ENCODE data around the gene NFAM1.
A peak's percentile ranks its signal among the peaks of the same experiment; 100 is the strongest.

NFAM1 gene

DNA sequence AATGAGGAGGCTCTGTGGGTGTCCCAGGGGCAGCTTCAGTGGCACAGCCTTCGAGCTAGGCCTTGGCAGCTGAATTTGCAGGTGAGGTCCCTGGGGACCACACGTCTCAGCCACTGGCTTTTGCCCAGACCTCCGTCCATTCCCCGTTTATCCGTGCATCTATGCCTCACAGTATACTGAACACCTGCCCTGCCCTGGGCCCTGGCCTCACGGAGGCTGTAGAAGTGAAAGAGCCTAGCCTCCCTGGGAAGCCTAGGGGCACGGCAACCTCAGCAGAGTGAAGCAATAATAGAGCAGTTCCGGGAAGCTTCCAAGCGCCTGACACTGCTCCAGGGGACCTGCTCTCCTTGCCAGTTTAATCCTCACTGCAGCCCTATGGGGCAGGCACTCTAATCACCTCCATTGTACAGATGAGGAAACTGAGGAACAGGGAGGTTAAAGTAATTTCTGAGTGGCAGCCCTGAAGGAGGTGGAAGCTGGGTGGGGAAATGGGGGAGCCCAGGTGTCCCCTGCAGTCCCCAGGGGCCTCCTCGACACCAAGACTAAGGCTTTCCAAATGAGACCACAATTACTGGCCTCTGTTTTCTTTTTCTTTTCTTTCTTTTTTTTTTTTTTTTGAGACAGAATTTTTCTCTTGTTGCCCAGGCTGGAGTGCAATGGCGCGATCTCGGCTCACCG, 2.7 kb upstream of the NFAM1 start:
- Mint-ChIP-seq H3K27me3 (peaks cover 8 to 50% of the 10 kb centered on the region in 2 donors), H3K9me3 (no peaks in the 10 kb centered on the region), H3K27ac (no peak overlapping the region), H3K4me1 (ENCODE audit: low read depth in 2 of 2) (peaks cover 0 to 10% of the 10 kb centered on the region in 2 donors), H3K4me3 (no peak overlapping the region), H3K36me3 (ENCODE audit: insufficient read depth) (no peaks in the 10 kb centered on the region)
- DNase-seq: no peak
- ATAC-seq (replicated peaks): no peak

DNA sequence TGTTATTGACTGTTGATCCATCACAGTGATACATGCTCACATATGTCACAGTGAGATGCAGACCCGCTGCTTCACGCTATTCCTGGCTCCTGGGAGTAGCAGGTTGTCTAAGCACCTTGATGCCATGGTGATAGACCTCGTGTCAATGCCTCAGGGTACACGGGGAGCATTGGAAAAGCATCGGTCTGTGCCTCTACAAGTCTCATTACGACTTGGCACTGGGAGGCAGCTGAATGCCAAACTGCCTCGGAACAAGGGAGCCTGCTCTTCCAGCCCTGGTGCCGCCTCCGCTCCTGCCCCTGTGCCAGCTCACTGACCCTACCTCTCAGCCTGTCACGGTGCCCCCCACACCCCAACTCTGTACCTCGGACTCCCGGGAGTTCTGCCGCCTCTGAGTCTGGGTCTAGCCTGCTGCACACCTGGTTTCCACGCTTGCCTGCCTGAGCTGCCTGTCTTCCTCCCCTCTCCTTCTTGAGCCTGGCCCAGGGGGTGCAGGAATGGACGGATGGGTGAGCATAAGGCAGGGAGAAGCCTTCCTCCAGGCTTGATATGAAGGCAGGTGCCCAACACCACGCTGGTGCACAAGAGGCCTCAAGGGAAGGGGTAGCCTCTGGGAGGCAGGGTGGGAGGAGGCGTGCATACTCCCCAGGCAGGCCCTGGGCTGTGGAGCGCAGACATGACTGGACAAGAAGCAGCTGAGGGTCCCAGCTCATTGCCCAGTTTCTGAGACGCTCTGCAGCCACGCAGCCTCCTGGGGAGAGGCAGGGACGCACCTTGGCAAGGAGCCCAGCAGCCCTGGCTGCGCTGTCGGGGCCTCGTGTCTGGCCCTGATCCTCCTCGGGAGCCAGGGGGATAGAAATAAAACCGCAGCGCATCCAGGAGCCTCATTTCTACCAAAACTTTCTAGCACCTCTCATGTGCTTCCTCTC, 1.8 kb upstream of the NFAM1 start:
- H3K4me1 Mint-ChIP-seq (ENCODE audit: low read depth in 2 of 2): peaks cover 0 to 10% of the 10 kb centered on the region in 2 donors
- peaks cover 8 to 59% of the 10 kb centered on the region in 2 donors for H3K27me3 Mint-ChIP-seq
- no peaks in the 10 kb centered on the region for H3K9me3 Mint-ChIP-seq
- DNase-seq: no peak
- H3K4me3 Mint-ChIP-seq: no peak overlapping the region
- peaks cover 2% of the 10 kb centered on the region for H3K36me3 Mint-ChIP-seq (ENCODE audit: insufficient read depth)
- ATAC-seq (replicated peaks): no peak
- H3K27ac Mint-ChIP-seq: no peak overlapping the region

DNA sequence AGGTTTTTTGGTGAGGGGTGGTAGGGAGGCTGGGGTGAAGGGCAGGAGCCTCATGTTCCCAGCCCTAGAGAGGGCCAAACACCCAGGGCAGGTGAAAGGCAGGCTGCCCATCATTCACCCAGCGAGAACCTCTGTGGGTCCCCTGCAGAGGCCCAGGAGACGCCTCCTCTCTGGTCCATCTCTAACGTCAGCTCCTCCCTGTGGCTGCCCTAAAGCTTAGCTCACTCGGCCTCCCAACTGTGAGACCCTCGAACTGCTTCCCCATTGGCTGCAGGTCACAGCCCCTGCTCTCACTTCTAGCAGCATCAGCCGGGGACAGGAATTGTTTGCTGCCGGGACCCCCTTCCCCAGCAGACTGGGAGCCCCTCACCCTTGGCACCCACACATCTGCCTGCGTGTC, 615 bp upstream of the NFAM1 start:
- peaks cover 2% of the 10 kb centered on the region for H3K36me3 Mint-ChIP-seq (ENCODE audit: insufficient read depth)
- DNase-seq: no peak
- peaks cover 0 to 8% of the 10 kb centered on the region in 2 donors for H3K4me1 Mint-ChIP-seq (ENCODE audit: low read depth in 2 of 2)
- H3K27me3 Mint-ChIP-seq: peaks cover 8 to 68% of the 10 kb centered on the region in 2 donors
- no peak overlapping the region for H3K4me3 Mint-ChIP-seq
- H3K27ac Mint-ChIP-seq: peak overlapping the region in 1 of 2 donors; percentile 15
- no peaks in the 10 kb centered on the region for H3K9me3 Mint-ChIP-seq
- ATAC-seq (replicated peaks): no peak

DNA sequence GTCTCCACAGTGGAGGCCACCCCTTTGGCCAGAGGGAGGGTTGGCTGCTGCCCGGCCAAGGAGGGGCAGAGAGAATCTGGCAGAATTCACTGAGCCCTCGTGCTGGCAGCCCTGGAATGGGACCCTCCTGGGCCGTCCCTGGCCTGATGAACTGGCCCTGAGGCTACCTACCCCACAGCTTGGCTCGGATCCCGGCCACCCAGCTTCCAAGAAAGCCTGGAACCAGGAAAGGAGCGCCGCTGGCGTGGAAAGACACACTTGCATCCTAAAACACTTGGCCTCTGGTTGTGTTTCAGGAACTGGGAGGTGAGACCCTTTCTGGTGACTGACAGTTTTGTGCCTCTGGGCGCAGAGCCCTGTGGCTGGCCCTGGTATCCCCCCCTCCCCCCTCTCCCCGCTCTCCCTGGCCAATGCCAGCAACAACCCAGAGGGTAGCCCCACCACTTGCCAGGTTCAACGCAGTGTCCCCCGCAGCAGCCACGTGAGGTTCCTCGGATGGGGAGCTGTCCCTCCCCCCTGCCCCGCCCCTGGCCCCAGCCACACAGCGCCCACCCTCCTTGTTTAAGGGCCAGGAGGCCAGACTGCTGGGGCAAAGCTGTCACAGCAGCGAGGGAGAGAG, 693 bp downstream of the NFAM1 start:
- Mint-ChIP-seq H3K27me3 (peaks cover 19 to 78% of the 10 kb centered on the region in 2 donors), H3K9me3 (no peaks in the 10 kb centered on the region), H3K36me3 (ENCODE audit: insufficient read depth) (peaks cover 2% of the 10 kb centered on the region), H3K27ac (no peak overlapping the region), H3K4me1 (ENCODE audit: low read depth in 2 of 2) (peaks cover 0 to 3% of the 10 kb centered on the region in 2 donors), H3K4me3 (no peak overlapping the region)
- ATAC-seq (replicated peaks) (no peak), DNase-seq (no peak)

DNA sequence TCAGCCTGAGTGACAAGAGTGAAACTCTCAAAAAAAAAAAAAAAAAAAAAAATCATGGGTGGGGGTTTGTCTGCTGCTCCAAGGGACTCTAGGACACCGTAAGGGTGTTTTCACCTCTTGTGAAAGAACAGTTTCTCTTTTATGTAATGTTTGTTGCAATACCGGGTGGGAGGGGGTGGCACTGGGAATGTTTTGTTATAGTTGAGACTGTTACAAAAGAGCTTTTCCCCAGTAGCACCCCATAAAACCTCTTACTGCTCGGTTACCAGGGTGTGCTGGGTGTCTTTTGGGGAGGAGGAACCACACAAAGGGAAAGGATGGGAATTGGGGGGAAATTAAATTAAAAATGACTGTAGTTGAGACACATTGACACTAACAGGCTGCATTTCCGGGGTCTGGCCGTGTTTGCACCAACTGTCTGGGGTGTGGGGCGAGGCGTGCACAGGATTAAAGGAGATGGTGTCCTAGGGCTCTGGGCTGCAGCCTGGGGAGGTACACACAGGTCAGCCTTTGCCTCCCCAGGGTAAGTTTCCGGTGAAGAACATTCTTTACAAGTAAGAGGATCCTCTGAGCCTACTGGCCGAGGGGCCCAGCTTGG, 1.6 kb downstream of the NFAM1 start:
- H3K9me3 Mint-ChIP-seq: no peaks in the 10 kb centered on the region
- H3K4me3 Mint-ChIP-seq: no peak overlapping the region
- no peak overlapping the region for H3K27ac Mint-ChIP-seq
- peaks cover 0 to 3% of the 10 kb centered on the region in 2 donors for H3K4me1 Mint-ChIP-seq (ENCODE audit: low read depth in 2 of 2)
- H3K27me3 Mint-ChIP-seq: peaks cover 19 to 82% of the 10 kb centered on the region in 2 donors
- DNase-seq (no peak), ATAC-seq (replicated peaks) (no peak)
- peaks cover 2% of the 10 kb centered on the region for H3K36me3 Mint-ChIP-seq (ENCODE audit: insufficient read depth)

DNA sequence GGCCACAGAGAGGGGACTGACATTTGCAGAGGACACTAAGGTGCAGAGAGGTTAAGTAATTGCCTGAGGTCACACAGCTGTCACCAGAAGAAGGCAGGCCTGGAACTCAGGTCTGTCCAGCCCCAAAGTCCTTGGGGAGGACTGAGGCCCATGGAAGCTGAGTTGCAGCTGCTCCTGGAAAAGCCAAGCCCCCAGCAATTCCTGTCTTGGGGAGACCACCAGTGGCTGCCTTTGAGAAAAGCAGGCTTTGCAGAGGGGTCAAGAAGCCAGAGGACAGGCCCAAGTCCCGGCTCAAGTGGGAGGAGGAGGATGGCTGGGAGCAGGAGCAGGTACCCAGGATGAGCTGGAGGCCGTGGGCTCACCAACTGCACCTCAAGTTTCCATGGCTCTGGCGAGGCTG, 3.4 kb downstream of the NFAM1 start:
- Mint-ChIP-seq H3K27ac (no peak overlapping the region), H3K4me1 (ENCODE audit: low read depth in 2 of 2) (peaks cover 0 to 3% of the 10 kb centered on the region in 2 donors), H3K9me3 (no peaks in the 10 kb centered on the region), H3K27me3 (peaks cover 26 to 85% of the 10 kb centered on the region in 2 donors), H3K36me3 (ENCODE audit: insufficient read depth) (peaks cover 2% of the 10 kb centered on the region), H3K4me3 (no peak overlapping the region)
- DNase-seq: no peak
- ATAC-seq (replicated peaks): no peak

DNA sequence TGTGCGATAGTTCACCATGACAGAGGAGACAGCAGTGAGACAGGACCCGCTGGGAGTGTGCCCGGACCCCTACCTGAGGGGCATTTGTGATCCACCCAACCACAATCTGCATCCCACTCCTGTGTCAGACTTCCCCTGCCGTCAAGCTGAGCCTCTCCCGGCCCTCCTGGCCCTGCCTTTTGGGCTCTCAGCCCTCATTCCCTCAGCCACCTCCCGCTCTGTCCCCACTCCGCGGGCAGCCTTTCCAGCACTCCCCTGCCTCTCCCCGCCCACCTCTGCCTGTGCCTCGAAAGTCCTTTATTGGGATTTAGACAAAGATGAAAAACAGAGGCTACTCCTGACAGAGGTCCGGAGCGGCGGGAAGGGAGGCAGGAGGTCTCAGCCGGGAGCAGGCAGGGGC, 4.2 kb downstream of the NFAM1 start:
- Mint-ChIP-seq H3K36me3 (ENCODE audit: insufficient read depth) (peaks cover 2% of the 10 kb centered on the region), H3K27ac (no peak overlapping the region), H3K27me3 (peaks cover 26 to 77% of the 10 kb centered on the region in 2 donors), H3K9me3 (no peaks in the 10 kb centered on the region), H3K4me3 (no peak overlapping the region), H3K4me1 (ENCODE audit: low read depth in 2 of 2) (peaks cover 0 to 3% of the 10 kb centered on the region in 2 donors)
- ATAC-seq (replicated peaks) (no peak), DNase-seq (no peak)

DNA sequence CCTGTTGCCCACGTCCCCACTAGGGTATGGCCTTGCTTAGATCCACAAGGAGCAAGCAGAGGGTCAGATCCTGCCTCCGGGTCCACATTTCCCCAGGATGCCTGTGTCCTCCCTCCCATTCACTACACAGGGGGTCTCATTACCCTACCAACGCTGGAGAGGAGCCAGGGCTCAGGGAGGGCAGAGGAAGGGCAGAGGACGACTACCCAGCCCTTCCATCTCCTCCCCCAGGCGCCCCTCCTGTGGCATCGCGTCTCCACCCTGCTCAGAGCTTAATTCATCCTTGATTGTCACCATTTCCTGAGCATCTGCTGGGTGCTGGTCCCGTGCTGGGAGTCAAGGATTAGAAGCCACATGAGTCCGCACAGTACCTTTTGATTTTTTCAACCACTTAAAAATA, 5.0 kb downstream of the NFAM1 start:
- Mint-ChIP-seq H3K36me3 (ENCODE audit: insufficient read depth) (peaks cover 2% of the 10 kb centered on the region), H3K27me3 (peaks cover 26 to 71% of the 10 kb centered on the region in 2 donors), H3K4me3 (no peak overlapping the region), H3K9me3 (no peaks in the 10 kb centered on the region), H3K4me1 (ENCODE audit: low read depth in 2 of 2) (peaks cover 0 to 3% of the 10 kb centered on the region in 2 donors), H3K27ac (no peak overlapping the region)
- DNase-seq: no peak
- no peak for ATAC-seq (replicated peaks)

DNA sequence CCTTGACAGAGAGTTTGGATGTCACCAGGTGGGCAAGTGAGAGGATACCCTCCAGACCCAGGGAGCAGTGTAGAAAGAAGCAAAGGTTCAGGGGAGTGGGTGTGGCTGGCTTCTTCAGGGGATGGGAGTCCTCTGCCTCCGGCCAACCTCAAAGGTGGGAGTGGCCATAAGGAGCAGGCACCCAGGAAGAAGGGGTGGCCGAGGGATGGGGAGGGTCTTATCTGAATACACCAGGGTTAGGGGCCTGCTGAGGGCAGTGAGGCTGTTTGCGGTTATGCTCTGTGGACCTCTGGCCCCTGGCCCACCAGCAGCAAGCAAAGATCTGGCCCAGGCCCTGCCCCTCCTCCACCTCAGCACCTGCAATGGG, 6.2 kb downstream of the NFAM1 start:
- Mint-ChIP-seq H3K4me1 (ENCODE audit: low read depth in 2 of 2) (peaks cover 0 to under 1% of the 10 kb centered on the region in 2 donors), H3K36me3 (ENCODE audit: insufficient read depth) (peaks cover 2% of the 10 kb centered on the region), H3K4me3 (no peak overlapping the region), H3K9me3 (no peaks in the 10 kb centered on the region), H3K27ac (no peak overlapping the region), H3K27me3 (peaks cover 23 to 69% of the 10 kb centered on the region in 2 donors)
- no peak for DNase-seq
- ATAC-seq (replicated peaks): no peak

DNA sequence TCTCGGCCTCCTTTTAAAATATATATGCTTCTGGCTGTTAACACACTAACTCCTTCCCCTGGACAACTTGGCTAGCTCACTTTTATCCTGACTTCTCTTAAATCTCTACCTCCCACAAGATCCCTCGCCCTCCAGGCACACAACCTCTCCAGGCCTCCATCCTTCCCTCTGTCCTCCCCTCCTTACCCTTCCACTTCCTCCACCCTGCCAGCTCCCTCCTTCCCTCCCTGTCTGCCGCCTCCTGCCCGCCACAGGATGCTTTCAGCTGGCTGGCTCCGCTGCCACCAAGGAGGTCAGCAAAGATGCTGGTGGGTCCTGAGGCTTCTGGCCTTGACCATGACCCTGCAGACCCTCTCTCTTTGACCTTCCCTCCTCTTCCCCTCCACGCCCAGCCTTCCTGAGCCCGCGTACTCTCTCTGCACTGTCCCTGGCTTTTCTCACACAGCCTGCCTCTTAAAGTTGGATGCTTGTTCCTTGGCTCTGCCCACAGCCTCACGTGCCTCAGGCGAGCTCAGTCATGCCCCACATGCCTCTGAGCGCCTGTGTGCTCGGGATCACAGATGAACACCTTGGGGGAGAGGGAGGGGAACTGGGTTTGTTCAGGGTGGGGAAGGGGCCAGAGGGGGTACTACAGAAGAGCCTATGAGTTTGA, 6.7 kb downstream of the NFAM1 start:
- Mint-ChIP-seq H3K4me1 (ENCODE audit: low read depth in 2 of 2) (peaks cover 0 to 2% of the 10 kb centered on the region in 2 donors), H3K27me3 (peaks cover 23 to 69% of the 10 kb centered on the region in 2 donors)
- ATAC-seq (replicated peaks): no peak

DNA sequence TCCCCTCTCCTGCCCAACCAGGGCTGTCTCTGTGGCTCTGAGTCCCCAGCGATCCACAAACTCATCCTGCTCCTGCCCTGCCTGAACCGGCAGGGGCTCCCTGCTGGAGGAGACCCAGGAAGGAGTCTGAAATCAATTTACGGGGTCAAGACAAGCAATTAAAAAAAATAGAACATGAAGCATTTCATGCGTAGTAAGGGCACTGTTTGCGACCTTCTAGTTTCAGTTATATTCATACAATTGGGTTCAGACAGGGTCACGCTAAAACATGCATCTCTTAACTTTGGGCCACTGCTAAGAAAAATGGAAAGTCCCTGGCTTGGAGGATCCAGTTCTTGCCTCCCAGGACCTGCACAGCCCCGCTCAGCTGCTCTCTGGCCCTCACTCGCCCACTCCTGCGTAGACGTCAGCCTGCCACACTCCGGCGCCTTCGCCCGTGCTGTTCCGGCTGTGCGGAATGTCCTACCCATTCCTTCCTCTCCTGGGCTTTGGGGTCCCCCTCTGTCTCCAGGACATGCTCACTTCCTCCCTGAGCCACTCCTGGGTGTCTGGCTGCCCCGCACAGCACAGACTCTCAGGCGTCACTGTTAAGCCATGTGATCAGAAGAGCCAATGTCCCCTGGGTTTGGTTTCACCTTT, 12.8 kb downstream of the NFAM1 start:
- no peak for DNase-seq
- H3K27me3 Mint-ChIP-seq: peaks cover 29 to 58% of the 10 kb centered on the region in 2 donors
- H3K4me1 Mint-ChIP-seq (ENCODE audit: low read depth in 2 of 2): peaks cover 0 to 2% of the 10 kb centered on the region in 2 donors
- no peaks in the 10 kb centered on the region for H3K9me3 Mint-ChIP-seq
- H3K4me3 Mint-ChIP-seq: no peak overlapping the region
- no peaks in the 10 kb centered on the region for H3K36me3 Mint-ChIP-seq (ENCODE audit: insufficient read depth)
- H3K27ac Mint-ChIP-seq: no peak overlapping the region
- no peak for ATAC-seq (replicated peaks)

More for the DNA sequence above, 6.7 kb downstream of the NFAM1 start:
- Mint-ChIP-seq H3K36me3 (ENCODE audit: insufficient read depth) (peaks cover 2% of the 10 kb centered on the region), H3K9me3 (no peaks in the 10 kb centered on the region), H3K27ac (no peak overlapping the region), H3K4me3 (no peak overlapping the region)
- DNase-seq: no peak

DNA sequence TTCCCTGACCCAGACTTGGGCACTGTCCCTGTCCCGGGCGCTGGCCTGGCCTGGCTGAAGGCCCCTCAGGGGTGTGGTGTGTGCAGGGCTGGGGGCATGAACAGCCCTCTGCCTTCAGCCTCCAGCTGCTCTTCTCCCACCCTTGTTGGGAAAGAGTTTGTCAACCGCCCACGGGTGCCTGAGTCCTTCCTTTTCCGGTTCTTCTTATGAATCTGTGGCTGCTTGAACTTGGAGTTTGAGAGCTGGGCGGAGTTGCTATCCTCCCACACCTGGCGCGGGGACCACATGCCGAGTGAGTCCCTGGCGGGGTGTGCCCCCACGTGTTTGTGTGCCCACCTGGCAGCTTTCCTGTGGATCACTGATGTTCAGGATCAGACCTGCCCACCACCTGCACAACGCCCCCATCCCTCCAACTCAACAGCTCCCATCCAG, 13.4 kb downstream of the NFAM1 start:
- no peak overlapping the region for H3K27ac Mint-ChIP-seq
- H3K4me1 Mint-ChIP-seq (ENCODE audit: low read depth in 2 of 2): peaks cover 0 to 2% of the 10 kb centered on the region in 2 donors
- H3K9me3 Mint-ChIP-seq: no peaks in the 10 kb centered on the region
- no peaks in the 10 kb centered on the region for H3K36me3 Mint-ChIP-seq (ENCODE audit: insufficient read depth)
- no peak overlapping the region for H3K4me3 Mint-ChIP-seq
- no peak for ATAC-seq (replicated peaks)
- no peak for DNase-seq
- peaks cover 29 to 58% of the 10 kb centered on the region in 2 donors for H3K27me3 Mint-ChIP-seq

All from effector memory CD8-positive, alpha-beta T cell (primary cell).